Naive thymus-derived CD4-positive, alpha-beta T cell (primary cell): ENCODE measurements around the gene NARS2. TPM values are rescaled to one million over a fixed set of nuclear protein-coding genes. Genes with fewer than 3 reads are reported as not detected.
"Not testable (repeated sequence)": the region's sequence is repeated elsewhere in the genome, so short reads cannot be mapped to it uniquely, and the experiment has no call there.

Experiments used
- ATAC-seq: fragments of 150-1000 bp; cut with Tn5 transposase; 2 replicates; pipeline ENCODE4 v1.10.0; 2021; ENCODE audit warnings: mild to moderate bottlenecking, moderate library complexity
- CTCF ChIA-PET: fragments of 350-600 bp; sonication (Branson Sonifier 250); formaldehyde crosslinking; loops from one replicate; lab custom pipeline; 2021; ENCODE audit warnings: antibody characterized with exemption; lab: Charles Lee
- POLR2A ChIA-PET: fragments of 350-600 bp; sonication (Branson Sonifier 250); formaldehyde crosslinking; loops from one replicate; lab custom pipeline; 2021; ENCODE audit warnings: antibody characterized with exemption, inconsistent platforms; lab: Charles Lee
- DNase-seq, 9 donors: peaks; one replicate each; pipeline versions ENCODE4 v3.0.0 to v3.0.0-alpha.2; 2020 to 2022; ENCODE audit warnings: mixed read lengths in 1 of 9
- H3K27ac ChIP-seq: one replicate; pipeline ENCODE4 v1.7.0; 2013; ENCODE audit warnings: mild to moderate bottlenecking, low read depth, low read length, moderate library complexity
- H3K27me3 ChIP-seq, 2 donors: one replicate each; pipeline ENCODE4 v1.7.0; 2013; ENCODE audit warnings: low read length in 2 of 2, mild to moderate bottlenecking in 2 of 2, moderate library complexity in 2 of 2; ENCODE audit not compliant: control insufficient read depth in 2 of 2, insufficient read depth in 2 of 2
- H3K36me3 ChIP-seq, 3 experiments: 1 replicate in 2 of 3; 2 replicates in 1 of 3; pipeline ENCODE4 v1.7.0; 2013; ENCODE audit warnings: low read length in 3 of 3, mild to moderate bottlenecking in 3 of 3, moderate library complexity in 1 of 3; ENCODE audit not compliant: insufficient read depth in 3 of 3, control insufficient read depth in 2 of 3
- H3K4me1 ChIP-seq, 2 donors: one replicate each; pipeline ENCODE4 v1.7.0; 2013; ENCODE audit warnings: low read length in 2 of 2, mild to moderate bottlenecking in 2 of 2, moderate library complexity in 1 of 2; ENCODE audit not compliant: control insufficient read depth in 2 of 2, insufficient read depth in 2 of 2
- H3K4me3 ChIP-seq: 2 replicates; pipeline ENCODE4 v1.7.0; 2013; ENCODE audit warnings: mild to moderate bottlenecking, low read length
- H3K9me3 ChIP-seq, 3 experiments: 1 replicate in 2 of 3; 2 replicates in 1 of 3; pipeline ENCODE4 v1.7.0; 2013; ENCODE audit warnings: low read length in 3 of 3; ENCODE audit not compliant: control insufficient read depth in 2 of 3
- H3K27ac Mint-ChIP-seq, 9 donors: one replicate each; pipeline ENCODE4 v1.8.0; 2020 to 2022; ENCODE audit warnings: mixed read lengths in 9 of 9, mild to moderate bottlenecking in 8 of 9, moderate library complexity in 5 of 9, inconsistent platforms in 2 of 9
- H3K27me3 Mint-ChIP-seq, 5 donors: one replicate each; pipeline ENCODE4 v1.8.0; 2021 to 2022; ENCODE audit warnings: mixed read lengths in 5 of 5, mild to moderate bottlenecking in 1 of 5
- H3K36me3 Mint-ChIP-seq, 5 donors: one replicate each; pipeline ENCODE4 v1.8.0; 2020 to 2022; ENCODE audit warnings: mixed read lengths in 5 of 5, mild to moderate bottlenecking in 3 of 5, inconsistent platforms in 1 of 5
- H3K4me1 Mint-ChIP-seq, 7 donors: one replicate each; pipeline ENCODE4 v1.8.0; 2020 to 2022; ENCODE audit warnings: mixed read lengths in 7 of 7, mild to moderate bottlenecking in 3 of 7, inconsistent platforms in 1 of 7
- H3K4me3 Mint-ChIP-seq, 10 donors: one replicate each; pipeline ENCODE4 v1.8.0; 2020 to 2022; ENCODE audit warnings: mild to moderate bottlenecking in 10 of 10, mixed read lengths in 10 of 10, moderate library complexity in 6 of 10, inconsistent platforms in 2 of 10
- H3K9me3 Mint-ChIP-seq, 11 donors: one replicate each; pipeline ENCODE4 v1.8.0; 2020 to 2022; ENCODE audit warnings: mixed read lengths in 11 of 11, mild to moderate bottlenecking in 4 of 11, inconsistent platforms in 1 of 11, moderate library complexity in 1 of 11
- intact Hi-C, 2 donors: fragments of 100-400 bp; cut with micrococcal nuclease; formaldehyde crosslinking; loops; one replicate each; pipeline ENCODE4 v1.15.1; 2023
- polyA plus RNA-seq, 2 donors: library from polyadenylated mRNA; unstranded; fragments of 300-500 nt; fragmentation: Illumina TruSeq; gene quantifications; one replicate each; pipeline ENCODE4 v1.2.3, GENCODE V29; 2021
- total RNA-seq, 6 experiments: library from RNA in 5 of 6; stranded (reverse) in 5 of 6; gene quantifications; 1 replicate in 5 of 6; 2 replicates in 1 of 6; pipeline ENCODE4 v1.2.3 and lab custom pipeline; 2021 to 2026

The NARS2 gene
- total and polyA plus RNA-seq, 7 experiments from 2014 or later = 9.3 to 21.5 (median 19.0) TPM

DNA sequence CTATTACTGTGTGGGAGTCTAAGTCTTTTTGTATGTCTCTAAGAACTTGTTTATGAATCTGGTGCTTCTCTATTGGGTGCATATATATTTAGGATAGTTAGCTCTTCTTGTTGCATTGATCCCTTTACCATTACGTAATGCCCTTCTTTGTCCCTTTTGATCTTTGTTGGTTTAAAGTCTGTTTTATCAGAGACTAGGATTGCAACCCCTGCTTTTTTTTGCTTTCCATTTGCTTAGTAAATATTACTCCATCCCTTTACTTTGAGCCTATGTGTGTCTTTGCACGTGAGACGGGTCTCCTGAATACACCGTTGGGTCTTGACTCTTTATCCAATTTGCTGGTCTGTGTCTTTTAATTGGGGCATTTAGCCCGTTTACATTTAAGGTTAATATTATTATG, 26.4 kb upstream of the NARS2 start:
- intact Hi-C loops, H3K36me3 ChIP-seq, H3K36me3 Mint-ChIP-seq, H3K27ac Mint-ChIP-seq, H3K9me3 Mint-ChIP-seq, CTCF ChIA-PET, H3K27me3 ChIP-seq, H3K4me3 ChIP-seq, H3K4me1 ChIP-seq, POLR2A ChIA-PET, DNase-seq, H3K4me3 Mint-ChIP-seq, H3K9me3 ChIP-seq, ATAC-seq, H3K27ac ChIP-seq, H3K4me1 Mint-ChIP-seq: not testable (repeated sequence)
- peaks cover 14 to 50% (median 25%) of the 10 kb centered on the region in 5 donors for H3K27me3 Mint-ChIP-seq

- CTCF ChIA-PET = interaction anchor here (0.6 kb wide), 1 partner anchor 50 kb away, joined by 4 read pairs; no protein-coding TSS in a partner anchor
- H3K4me3 Mint-ChIP-seq, H3K4me1 ChIP-seq, H3K36me3 ChIP-seq, H3K4me3 ChIP-seq, H3K36me3 Mint-ChIP-seq, H3K27ac ChIP-seq, POLR2A ChIA-PET, ATAC-seq, H3K27me3 ChIP-seq, H3K9me3 ChIP-seq, intact Hi-C loops, H3K4me1 Mint-ChIP-seq, DNase-seq, H3K9me3 Mint-ChIP-seq, H3K27ac Mint-ChIP-seq: not testable (repeated sequence)
- peaks cover 14 to 44% (median 16%) of the 10 kb centered on the region in 5 donors for H3K27me3 Mint-ChIP-seq
Measured at GRCh38 chr11:78597579-78597978, 22.9 kb upstream of the NARS2 start.

DNA sequence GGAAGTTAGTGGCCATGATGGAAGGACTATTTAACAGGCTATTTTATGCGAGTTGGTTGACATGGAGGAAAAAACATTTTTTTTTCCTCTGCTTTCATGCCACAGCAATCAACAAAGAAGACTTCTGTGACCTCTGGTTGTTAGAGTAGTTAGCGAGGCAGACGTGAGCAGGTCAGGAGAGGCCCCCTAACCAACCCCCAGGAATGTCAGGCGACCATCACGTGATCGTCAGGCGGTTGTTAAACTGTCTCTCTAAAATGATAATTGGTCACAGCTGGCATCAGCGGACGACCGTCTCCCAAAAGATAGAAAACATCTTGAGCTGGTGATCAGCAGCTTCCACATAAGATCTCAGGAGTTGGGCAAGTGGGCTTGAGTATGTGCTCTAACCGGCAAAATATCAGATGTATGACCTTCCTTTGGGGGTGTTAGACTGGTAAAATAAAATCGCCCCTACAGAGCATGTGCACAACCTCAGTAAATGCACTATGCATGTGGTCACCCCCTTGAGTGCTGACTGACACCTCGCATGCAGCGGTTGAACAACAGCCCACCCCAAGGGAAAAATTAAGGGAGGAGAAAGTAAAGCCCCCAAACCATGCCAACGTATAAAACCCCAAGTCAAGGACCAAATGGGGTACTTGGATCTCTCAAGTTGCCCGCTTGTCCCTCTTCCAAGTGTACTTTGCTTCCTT, 20.9 kb upstream of the NARS2 start:
- Mint-ChIP-seq H3K27me3 (peaks cover 0 to 40% (median 6%) of the 10 kb centered on the region in 5 donors), H3K36me3 (no peaks in the 10 kb centered on the region), H3K27ac (no peak overlapping the region), H3K9me3 (peaks cover 0 to 6% (median 0%) of the 10 kb centered on the region in 11 donors), H3K4me3 (no peak overlapping the region), H3K4me1 (no peaks in the 10 kb centered on the region)
- no peaks in the 10 kb centered on the region for H3K36me3 ChIP-seq
- POLR2A ChIA-PET = no interaction called here
- CTCF ChIA-PET = interaction anchor here (1.0 kb wide), 1 partner anchor 31 kb away, joined by 3 read pairs; no protein-coding TSS in a partner anchor
- no peak for ATAC-seq
- H3K4me3 ChIP-seq = no peak overlapping the region
- no peaks in the 10 kb centered on the region for H3K27me3 ChIP-seq
- no peaks in the 10 kb centered on the region for H3K9me3 ChIP-seq
- no peaks in the 10 kb centered on the region for H3K4me1 ChIP-seq
- no peak overlapping the region for H3K27ac ChIP-seq
- no peak for DNase-seq
- intact Hi-C loops = no loop called here

GRCh38 chr11:78594814-78595213, 20.1 kb upstream of the NARS2 start:
- no peak overlapping the region for H3K4me3 ChIP-seq
- Mint-ChIP-seq H3K36me3 (no peaks in the 10 kb centered on the region), H3K27ac (no peak overlapping the region), H3K27me3 (peaks cover 0 to 36% (median 6%) of the 10 kb centered on the region in 5 donors), H3K9me3 (peaks cover 0 to 6% (median 0%) of the 10 kb centered on the region in 11 donors), H3K4me3 (no peak overlapping the region), H3K4me1 (no peaks in the 10 kb centered on the region)
- no peaks in the 10 kb centered on the region for H3K9me3 ChIP-seq
- no peaks in the 10 kb centered on the region for H3K4me1 ChIP-seq
- DNase-seq (no peak), ATAC-seq (no peak)
- ChIA-PET POLR2A (no interaction called here), CTCF (no interaction called here)
- H3K27ac ChIP-seq = no peak overlapping the region
- H3K27me3 ChIP-seq = no peaks in the 10 kb centered on the region
- H3K36me3 ChIP-seq = no peaks in the 10 kb centered on the region
- intact Hi-C loops = no loop called here

DNA sequence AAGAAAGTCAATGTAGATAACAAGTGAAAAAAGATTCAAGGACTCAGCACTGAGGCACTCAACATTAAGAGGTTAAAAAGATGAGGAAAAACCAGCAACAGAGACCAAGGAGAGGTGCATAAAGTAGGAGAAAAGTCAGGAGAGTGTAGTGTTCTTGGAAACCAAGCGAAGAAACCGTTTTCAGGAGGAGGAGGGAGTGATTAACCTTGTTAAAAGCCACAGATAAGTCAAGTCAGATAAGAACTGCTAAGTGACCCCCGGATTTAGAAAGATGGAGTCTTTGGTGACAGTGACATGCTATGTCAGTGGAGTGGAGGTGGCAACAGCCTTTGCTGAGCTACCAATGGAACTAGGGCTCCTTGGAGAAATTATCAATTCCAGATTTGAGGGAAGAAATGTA, 13.9 kb upstream of the NARS2 start:
- no peak for ATAC-seq
- POLR2A ChIA-PET = no interaction called here
- CTCF ChIA-PET = no interaction called here

DNA sequence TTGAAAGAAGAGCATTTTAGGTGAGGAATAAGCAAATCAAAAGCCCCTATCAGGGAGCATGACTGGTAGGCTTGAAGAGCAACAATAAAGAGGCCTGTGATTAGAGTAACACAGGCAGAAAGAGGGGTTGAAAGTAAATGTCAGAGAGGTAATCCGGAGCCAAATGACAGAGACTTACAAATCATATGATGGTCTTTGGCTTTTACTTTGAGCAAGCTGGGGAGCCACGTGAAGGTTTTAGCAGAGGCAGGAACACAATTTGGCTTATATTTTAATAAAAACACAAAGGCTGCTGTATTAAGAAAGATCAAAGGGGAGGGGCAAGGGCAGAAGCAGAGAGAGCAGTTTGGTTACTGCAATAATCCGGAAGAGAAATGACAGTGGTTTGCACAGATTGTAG, 12.8 kb upstream of the NARS2 start:
- Mint-ChIP-seq H3K36me3 (peaks cover 0 to 14% (median 7%) of the 10 kb centered on the region in 5 donors), H3K27ac (no peak overlapping the region), H3K27me3 (peaks cover 8 to 25% (median 12%) of the 10 kb centered on the region in 5 donors), H3K4me1 (no peaks in the 10 kb centered on the region), H3K9me3 (peaks cover 0 to 24% (median 12%) of the 10 kb centered on the region in 11 donors), H3K4me3 (no peak overlapping the region)
- DNase-seq = no peak
- Histone ChIP-seq H3K36me3 (no peaks in the 10 kb centered on the region), H3K9me3 (peaks cover 0 to 22% (median 0%) of the 10 kb centered on the region in 3 experiments), H3K4me3 (no peak overlapping the region), H3K27ac (no peak overlapping the region), H3K4me1 (no peaks in the 10 kb centered on the region), H3K27me3 (no peaks in the 10 kb centered on the region)
- intact Hi-C loops = no loop called here
- ATAC-seq = no peak
- ChIA-PET CTCF (no interaction called here), POLR2A (no interaction called here)

More for the DNA sequence above, 13.9 kb upstream of the NARS2 start:
- Mint-ChIP-seq H3K9me3 (peaks cover 0 to 16% (median 11%) of the 10 kb centered on the region in 11 donors), H3K36me3 (peaks cover 0 to 13% (median 7%) of the 10 kb centered on the region in 5 donors), H3K4me1 (no peaks in the 10 kb centered on the region), H3K27ac (peak overlapping the region in 1 of 9 donors; percentile 54), H3K27me3 (peaks cover 8 to 23% (median 12%) of the 10 kb centered on the region in 5 donors), H3K4me3 (no peak overlapping the region)
- H3K27ac ChIP-seq = no peak overlapping the region
- intact Hi-C loops = no loop called here
- peaks cover 0 to 12% (median 0%) of the 10 kb centered on the region in 3 experiments for H3K9me3 ChIP-seq
- no peak overlapping the region for H3K4me3 ChIP-seq
- H3K36me3 ChIP-seq = no peaks in the 10 kb centered on the region
- H3K4me1 ChIP-seq = no peaks in the 10 kb centered on the region
- DNase-seq = no peak
- no peaks in the 10 kb centered on the region for H3K27me3 ChIP-seq
